Fibroblast of villous mesenchyme (primary cell): ENCODE data around the gene ACO1. TPM values are rescaled to one million over a fixed set of nuclear protein-coding genes. Genes with fewer than 3 reads are reported as not detected.
A peak's percentile ranks its signal among the peaks of the same experiment; 100 is the strongest.

Experiments used
- DNase-seq: peaks from one replicate; pipeline ENCODE4 v3.0.0-alpha.2; 2010; ENCODE audit warnings: low read depth
- H3K4me3 ChIP-seq: 2 replicates; pipeline ENCODE4 v1.5.1; 2011; ENCODE audit warnings: low read depth, mild to moderate bottlenecking, low read length
- CTCF ChIP-seq: IDR thresholded peaks from 2 replicates; pipeline ENCODE4 v1.5.1; 2012; ENCODE audit warnings: low read depth, mild to moderate bottlenecking, low read length; ENCODE audit not compliant: insufficient read depth
- total RNA-seq: library from RNA; depleted of rRNA; stranded (reverse); fragments of >200 nt; gene quantifications from 2 replicates; pipeline ENCODE4 v1.2.3, GENCODE V29; 2012

Gene ACO1
- total RNA-seq, 1 donor: 155 TPM

DNA sequence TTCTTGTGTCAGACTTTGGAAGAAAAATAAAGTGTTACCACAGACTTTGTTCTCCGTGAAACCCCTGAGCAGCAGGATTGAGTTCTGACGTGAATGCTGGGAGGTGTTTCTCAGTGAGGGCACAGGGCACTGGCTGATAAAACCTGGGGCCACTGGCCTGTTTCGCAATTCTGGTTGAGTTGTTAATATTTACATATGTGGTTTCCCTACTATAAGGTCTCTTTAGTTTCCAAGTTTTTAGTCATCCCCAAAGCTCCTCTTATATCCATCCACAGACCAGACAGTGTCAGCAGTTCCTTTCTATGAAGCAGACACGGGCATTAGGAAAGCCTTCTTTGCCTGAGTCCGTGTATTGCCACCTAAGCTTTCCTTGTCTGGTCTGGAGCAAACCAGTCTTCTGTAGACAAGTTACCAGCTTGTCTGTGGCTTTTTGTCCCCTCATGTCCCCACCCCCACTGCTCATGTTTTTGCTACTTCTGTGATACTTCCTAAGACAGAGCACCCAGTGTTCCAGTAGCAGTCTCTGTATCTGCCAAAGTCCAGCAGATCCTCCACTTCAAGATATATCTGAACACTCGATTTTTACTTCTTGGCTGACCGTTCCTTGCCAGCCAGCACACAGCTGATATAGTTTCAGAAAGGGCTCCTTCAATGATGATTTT lies 42.0 kb downstream of the ACO1 start:
- H3K4me3 ChIP-seq: peak overlapping the region; percentile 17
- DNase-seq: peak; percentile 100
- no peak for TF ChIP-seq CTCF

- peak; percentile 56 for DNase-seq
- no peak overlapping the region for H3K4me3 ChIP-seq
- no peak for TF ChIP-seq CTCF
These were observed 42.8 kb downstream of the ACO1 start for GRCh38 chr9:32427111-32427873.

- no peak for TF ChIP-seq CTCF
- no peak overlapping the region for H3K4me3 ChIP-seq
- DNase-seq: peak; percentile 40
These were observed 46.3 kb downstream of the ACO1 start for GRCh38 chr9:32430720-32431119.

GRCh38 chr9:32431196-32431595 lies 46.8 kb downstream of the ACO1 start:
- no peak for TF ChIP-seq CTCF
- no peak for DNase-seq
- no peak overlapping the region for H3K4me3 ChIP-seq

GRCh38 chr9:32431940-32432555 lies 47.6 kb downstream of the ACO1 start:
- peak; percentile 65 for TF ChIP-seq CTCF

GRCh38 chr9:32434892-32435291 lies 50.4 kb downstream of the ACO1 start:
- H3K4me3 ChIP-seq: no peak overlapping the region
- TF ChIP-seq CTCF: no peak
- peak; percentile 20 for DNase-seq

More at GRCh38 chr9:32431940-32432555, 47.6 kb downstream of the ACO1 start:
- H3K4me3 ChIP-seq: no peak overlapping the region
- peak; percentile 66 for DNase-seq
